ENCODE measurements around the gene C12orf56.

GRCh38 chr12:64255249-64255648, 135.3 kb downstream of the C12orf56 start:
- TF ChIP-seq POLR2A (IDR thresholded peaks at IDR 0.05; ENCODE audit: low read length) (no peak), NPAS2 (CRISPR knock-in tag; IDR thresholded peaks at IDR 0.05; ENCODE audit: borderline replicate concordance) (no peak), MYC (IDR thresholded peaks at IDR 0.05; ENCODE audit: borderline replicate concordance, low read length) (no peak), CTCF (IDR thresholded peaks at IDR 0.05) (no peak), JUN (IDR thresholded peaks at IDR 0.05) (no peak), TP53 (CRISPR knock-in tag; IDR thresholded peaks at IDR 0.05) (no peak), CEBPB (IDR thresholded peaks at IDR 0.05) (no peak), HDAC2 (IDR thresholded peaks at IDR 0.05) (no peak)

All from A549 (cell line).